ENCODE data around the gene HS6ST1.

HS6ST1 gene

DNA sequence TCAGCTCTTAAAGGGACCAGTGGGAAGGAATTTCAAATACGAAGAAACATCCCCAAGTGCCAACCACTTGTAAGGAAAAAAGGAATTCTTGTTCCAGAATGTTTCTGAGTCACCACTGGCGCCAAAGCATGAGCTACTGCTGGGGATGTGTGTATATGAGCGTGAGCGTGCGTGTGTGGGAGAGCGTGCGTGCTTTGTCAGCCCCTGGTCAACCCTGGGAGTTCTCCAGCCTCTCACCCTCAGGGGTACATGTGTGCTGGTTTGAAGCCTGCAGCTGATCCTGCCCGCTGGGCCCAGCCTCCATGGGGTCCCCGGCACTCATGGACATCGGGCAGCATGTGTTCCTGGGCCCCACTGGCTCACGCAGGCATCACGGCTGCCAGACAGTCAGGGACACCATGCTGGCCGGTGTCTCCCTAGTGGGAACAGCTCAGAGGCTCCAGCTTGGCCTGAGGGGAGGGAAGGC is 17.1 kb downstream of the HS6ST1 start:
- Histone ChIP-seq H3K4me2 (no peak overlapping the region), H3K4me1 (ENCODE audit: low read depth, poor library complexity, severe bottlenecking) (no peaks in the 10 kb centered on the region), H3K27ac (no peak overlapping the region), H3K79me2 (ENCODE audit: insufficient read depth, low read depth) (no peaks in the 10 kb centered on the region), H3K27me3 (ENCODE audit: insufficient read depth, low read depth) (no peaks in the 10 kb centered on the region), H4K20me1 (ENCODE audit: insufficient read depth) (no peaks in the 10 kb centered on the region), H3K4me3 (IDR thresholded peaks at IDR 0.05; ENCODE audit: insufficient read depth, low read depth, low read length) (no peak overlapping the region), H2AFZ (ENCODE audit: low read depth) (no peak overlapping the region), H3K9ac (no peak overlapping the region), H3K36me3 (ENCODE audit: insufficient read depth) (no peaks in the 10 kb centered on the region)
- TF ChIP-seq, protein P1, sequence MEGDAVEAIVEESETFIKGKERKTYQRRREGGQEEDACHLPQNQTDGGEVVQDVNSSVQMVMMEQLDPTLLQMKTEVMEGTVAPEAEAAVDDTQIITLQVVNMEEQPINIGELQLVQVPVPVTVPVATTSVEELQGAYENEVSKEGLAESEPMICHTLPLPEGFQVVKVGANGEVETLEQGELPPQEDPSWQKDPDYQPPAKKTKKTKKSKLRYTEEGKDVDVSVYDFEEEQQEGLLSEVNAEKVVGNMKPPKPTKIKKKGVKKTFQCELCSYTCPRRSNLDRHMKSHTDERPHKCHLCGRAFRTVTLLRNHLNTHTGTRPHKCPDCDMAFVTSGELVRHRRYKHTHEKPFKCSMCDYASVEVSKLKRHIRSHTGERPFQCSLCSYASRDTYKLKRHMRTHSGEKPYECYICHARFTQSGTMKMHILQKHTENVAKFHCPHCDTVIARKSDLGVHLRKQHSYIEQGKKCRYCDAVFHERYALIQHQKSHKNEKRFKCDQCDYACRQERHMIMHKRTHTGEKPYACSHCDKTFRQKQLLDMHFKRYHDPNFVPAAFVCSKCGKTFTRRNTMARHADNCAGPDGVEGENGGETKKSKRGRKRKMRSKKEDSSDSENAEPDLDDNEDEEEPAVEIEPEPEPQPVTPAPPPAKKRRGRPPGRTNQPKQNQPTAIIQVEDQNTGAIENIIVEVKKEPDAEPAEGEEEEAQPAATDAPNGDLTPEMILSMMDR (conservative IDR thresholded peaks at IDR 0.05; ENCODE audit: low read depth, low read length): no peak

DNA sequence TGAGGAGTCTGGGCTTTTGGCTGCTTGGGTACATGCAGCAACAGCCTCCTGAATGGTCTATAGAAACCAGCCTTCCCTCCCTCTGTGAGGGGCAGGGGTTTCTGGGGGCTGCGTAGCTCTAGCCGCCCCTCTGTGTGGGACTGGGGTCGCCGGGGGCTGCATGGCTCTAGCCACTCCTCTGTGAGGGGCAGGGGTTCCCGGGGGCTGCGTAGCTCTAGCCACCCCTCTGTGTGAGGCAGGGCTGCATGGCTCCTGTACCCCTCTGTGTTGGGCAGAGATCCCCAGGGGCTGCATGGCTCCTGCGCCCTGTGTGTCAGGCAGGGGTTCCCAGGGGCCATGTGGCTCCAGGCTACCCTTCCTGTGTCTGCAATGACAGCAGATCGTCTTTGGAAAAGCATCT is 17.6 kb downstream of the HS6ST1 start:
- no peak overlapping the region for H2AFZ ChIP-seq (ENCODE audit: low read depth)
- H3K9ac ChIP-seq: no peak overlapping the region
- H3K27me3 ChIP-seq (ENCODE audit: insufficient read depth, low read depth): no peaks in the 10 kb centered on the region
- H3K4me1 ChIP-seq (ENCODE audit: low read depth, poor library complexity, severe bottlenecking): no peaks in the 10 kb centered on the region
- H3K4me2 ChIP-seq: no peak overlapping the region
- H3K4me3 ChIP-seq (IDR thresholded peaks at IDR 0.05; ENCODE audit: insufficient read depth, low read depth, low read length): no peak overlapping the region
- no peaks in the 10 kb centered on the region for H3K36me3 ChIP-seq (ENCODE audit: insufficient read depth)
- H3K27ac ChIP-seq: no peak overlapping the region
- no peaks in the 10 kb centered on the region for H4K20me1 ChIP-seq (ENCODE audit: insufficient read depth)
- no peaks in the 10 kb centered on the region for H3K79me2 ChIP-seq (ENCODE audit: insufficient read depth, low read depth)
- TF ChIP-seq, protein P1 (conservative IDR thresholded peaks at IDR 0.05; ENCODE audit: low read depth, low read length): no peak

DNA sequence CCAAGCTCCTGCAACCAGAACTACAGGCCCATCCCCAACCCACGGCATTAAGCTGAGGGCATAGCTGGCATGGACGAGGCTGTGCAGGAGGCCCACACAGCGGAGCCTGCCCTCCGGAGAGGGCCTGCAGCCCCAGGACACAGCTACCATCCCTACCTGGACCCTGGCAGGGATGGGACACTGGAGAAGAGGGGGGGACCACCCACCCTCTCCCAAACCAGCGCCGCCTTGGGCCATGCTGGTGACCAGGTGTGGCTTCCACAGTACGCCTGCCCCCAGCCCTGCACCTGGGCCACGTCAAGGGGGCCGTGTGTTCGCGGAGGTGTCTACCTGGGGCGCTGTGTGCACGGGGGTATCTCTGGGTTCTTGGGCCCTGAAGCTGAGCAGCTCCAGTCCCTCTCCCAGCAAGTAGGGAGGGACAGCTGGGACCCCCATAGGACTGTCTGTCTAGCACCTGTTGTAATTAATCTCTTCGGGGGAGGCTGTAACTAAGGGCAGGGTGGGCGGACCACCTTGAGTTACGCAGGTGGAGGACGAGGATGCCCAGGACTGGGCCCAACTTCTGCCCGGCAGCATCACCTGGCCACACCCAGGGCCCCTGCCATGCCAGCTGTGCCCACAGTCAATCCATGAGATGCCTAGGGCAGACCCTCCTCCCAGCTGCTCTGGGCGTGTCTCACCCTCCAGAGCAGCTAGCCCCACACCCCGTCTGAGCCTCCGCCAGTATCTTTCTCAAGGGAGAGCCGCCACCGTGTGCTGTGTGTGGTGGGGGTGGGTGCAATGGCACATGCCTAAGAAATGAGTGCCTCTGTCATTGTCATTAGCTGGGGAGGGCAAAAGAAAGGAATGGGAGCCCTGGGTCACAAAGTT is 18.3 kb downstream of the HS6ST1 start:
- no peak overlapping the region for H2AFZ ChIP-seq (ENCODE audit: low read depth)
- H3K9ac ChIP-seq: no peak overlapping the region
- no peaks in the 10 kb centered on the region for H3K79me2 ChIP-seq (ENCODE audit: insufficient read depth, low read depth)
- no peak overlapping the region for H3K4me2 ChIP-seq
- no peaks in the 10 kb centered on the region for H3K27me3 ChIP-seq (ENCODE audit: insufficient read depth, low read depth)
- TF ChIP-seq, protein P1 (conservative IDR thresholded peaks at IDR 0.05; ENCODE audit: low read depth, low read length): no peak
- H3K4me1 ChIP-seq (ENCODE audit: low read depth, poor library complexity, severe bottlenecking): no peaks in the 10 kb centered on the region
- no peaks in the 10 kb centered on the region for H4K20me1 ChIP-seq (ENCODE audit: insufficient read depth)
- no peaks in the 10 kb centered on the region for H3K36me3 ChIP-seq (ENCODE audit: insufficient read depth)
- no peak overlapping the region for H3K4me3 ChIP-seq (IDR thresholded peaks at IDR 0.05; ENCODE audit: insufficient read depth, low read depth, low read length)
- no peak overlapping the region for H3K27ac ChIP-seq

DNA sequence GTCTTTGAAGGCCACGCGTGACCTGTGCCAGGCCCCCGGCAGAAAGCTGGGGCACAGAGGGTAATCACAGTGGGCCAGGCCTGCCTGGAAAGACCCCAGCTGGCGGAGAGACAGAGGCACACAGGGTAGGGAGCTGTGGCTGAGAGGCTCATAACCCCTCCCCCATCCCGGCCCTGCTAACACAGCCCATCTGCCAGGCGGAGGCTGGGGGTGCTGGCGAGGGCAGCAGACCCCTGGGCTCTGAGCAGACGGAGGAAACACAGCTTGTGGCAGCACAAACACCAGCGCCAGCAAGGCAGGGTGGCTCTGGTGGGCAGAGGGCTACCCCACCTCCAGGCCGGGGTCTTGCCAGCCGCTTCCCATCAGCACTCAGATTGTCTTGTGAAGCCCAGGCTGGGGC is 19.0 kb downstream of the HS6ST1 start:
- Histone ChIP-seq H3K4me3 (IDR thresholded peaks at IDR 0.05; ENCODE audit: insufficient read depth, low read depth, low read length) (no peak overlapping the region), H2AFZ (ENCODE audit: low read depth) (no peak overlapping the region), H3K79me2 (ENCODE audit: insufficient read depth, low read depth) (no peaks in the 10 kb centered on the region), H3K36me3 (ENCODE audit: insufficient read depth) (no peaks in the 10 kb centered on the region), H3K9ac (no peak overlapping the region), H3K27me3 (ENCODE audit: insufficient read depth, low read depth) (no peaks in the 10 kb centered on the region), H3K4me2 (no peak overlapping the region), H3K4me1 (ENCODE audit: low read depth, poor library complexity, severe bottlenecking) (no peaks in the 10 kb centered on the region), H4K20me1 (ENCODE audit: insufficient read depth) (no peaks in the 10 kb centered on the region), H3K27ac (no peak overlapping the region)
- TF ChIP-seq, protein P1 (conservative IDR thresholded peaks at IDR 0.05; ENCODE audit: low read depth, low read length): no peak
